Lung (tissue), 12 donors: Measurements from ENCODE around the gene GLP2R. TPM values are rescaled to one million over a fixed set of nuclear protein-coding genes. Genes with fewer than 3 reads are reported as not detected.

ENCODE experiments used
- ATAC-seq: fragments of 200-7000 bp; cut with Tn5 transposase; one replicate; pipeline ENCODE4 v1.9.1; 2020; ENCODE audit warnings: moderate number of reproducible peaks; ENCODE audit not compliant: insufficient read depth, low FRiP score
- DNase-seq, 3 donors: peaks; one replicate each; pipeline ENCODE4 v3.0.0-alpha.2; 2013 to 2017
- H3K27ac ChIP-seq, 2 donors: one replicate each; pipeline ENCODE4 v1.5.1; 2013; ENCODE audit warnings: mild to moderate bottlenecking in 2 of 2, moderate library complexity in 2 of 2, control low read depth in 1 of 2, inconsistent platforms in 1 of 2, low read depth in 1 of 2, low read length in 1 of 2
- H3K27me3 ChIP-seq, 3 donors: one replicate each; pipeline ENCODE4 v1.5.1; 2013; ENCODE audit warnings: low read length in 2 of 3; ENCODE audit not compliant: control insufficient read depth in 3 of 3, insufficient read depth in 3 of 3
- H3K36me3 ChIP-seq, 4 donors: one replicate each; pipeline ENCODE4 v1.5.1; 2013; ENCODE audit warnings: low read length in 4 of 4, mild to moderate bottlenecking in 1 of 4, moderate library complexity in 1 of 4; ENCODE audit not compliant: control insufficient read depth in 4 of 4, insufficient read depth in 4 of 4
- H3K4me1 ChIP-seq, 5 donors: one replicate each; pipeline ENCODE4 v1.5.1; 2013; ENCODE audit warnings: low read length in 5 of 5, mild to moderate bottlenecking in 2 of 5, moderate library complexity in 1 of 5; ENCODE audit not compliant: control insufficient read depth in 5 of 5, insufficient read depth in 5 of 5
- H3K4me3 ChIP-seq: one replicate; pipeline ENCODE4 v1.5.1; 2013; ENCODE audit warnings: mild to moderate bottlenecking, control low read depth, moderate library complexity
- H3K9ac ChIP-seq, 2 donors: one replicate each; pipeline ENCODE4 v1.5.1; 2013; ENCODE audit warnings: low read length in 2 of 2, control low read depth in 1 of 2; ENCODE audit not compliant: insufficient read depth in 1 of 2
- H3K9me3 ChIP-seq, 4 donors: one replicate each; pipeline ENCODE4 v1.5.1; 2013; ENCODE audit warnings: low read length in 3 of 4, mild to moderate bottlenecking in 1 of 4, moderate library complexity in 1 of 4; ENCODE audit not compliant: control insufficient read depth in 4 of 4, insufficient read depth in 3 of 4
- WGBS, 2 donors: extraction: QIAGEN DNeasy Blood & Tissue Kit; methylation state at CpG; one replicate each; pipeline ENCODE4 v1.1.7; 2013; 5-methylcytosine and 5-hydroxymethylcytosine counted together
- polyA plus RNA-seq, 2 donors: library from polyadenylated mRNA; stranded (reverse); fragments of 200-250 nt; gene quantifications; one replicate each; pipeline ENCODE4 v1.2.1, GENCODE V29; 2013
- total RNA-seq, 2 donors: library from RNA; depleted of rRNA in 1 of 2; stranded (reverse); fragments of >200 nt in 1 of 2; gene quantifications; one replicate each; pipeline ENCODE4 v1.2.1, GENCODE V29; 2014 to 2021
- TF ChIP-seq, protein P1 (sequence below): IDR thresholded peaks from 2 replicates; pipeline ENCODE4 v1.5.1; 2012; ENCODE audit warnings: mild to moderate bottlenecking; ENCODE audit errors: control extremely low read depth, extremely low read depth
- donor health status: control.
- donor health status: control.
- donor health status: Bipolar disorder and iron deficiency.
- donor health status: healthy.
- donor health status: DM: yes; HTN: yes; CAD: no.

The GLP2R gene
- total and polyA plus RNA-seq, 4 donors: 0.11 to 1.6 (median 0.54) TPM

DNA sequence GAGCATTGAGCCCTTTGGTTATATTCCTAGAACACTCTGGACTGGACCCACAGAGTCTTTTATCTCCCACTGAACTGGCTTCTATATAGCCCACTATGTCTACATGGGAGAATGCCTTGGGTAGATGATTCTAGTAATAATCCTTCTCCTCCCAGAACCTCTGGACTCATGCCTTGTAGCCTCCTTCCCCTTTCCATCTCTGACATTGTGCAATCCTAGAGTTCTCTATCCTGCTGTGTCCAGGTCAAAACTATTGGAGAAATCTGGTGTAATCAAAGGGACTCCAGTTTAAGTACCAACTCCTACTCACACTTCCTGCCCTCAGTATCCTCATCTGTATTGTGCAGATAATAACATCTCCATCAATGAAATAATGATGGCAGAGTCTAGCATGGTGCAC lies 70.2 kb downstream of the GLP2R start:
- ATAC-seq: no peak
- H3K36me3 ChIP-seq: no peaks in the 10 kb centered on the region
- H3K4me3 ChIP-seq: no peak overlapping the region
- H3K4me1 ChIP-seq: peaks cover 0 to 16% (median 0%) of the 10 kb centered on the region in 5 donors
- no peak for DNase-seq
- H3K27ac ChIP-seq: no peak overlapping the region
- TF ChIP-seq, protein P1, sequence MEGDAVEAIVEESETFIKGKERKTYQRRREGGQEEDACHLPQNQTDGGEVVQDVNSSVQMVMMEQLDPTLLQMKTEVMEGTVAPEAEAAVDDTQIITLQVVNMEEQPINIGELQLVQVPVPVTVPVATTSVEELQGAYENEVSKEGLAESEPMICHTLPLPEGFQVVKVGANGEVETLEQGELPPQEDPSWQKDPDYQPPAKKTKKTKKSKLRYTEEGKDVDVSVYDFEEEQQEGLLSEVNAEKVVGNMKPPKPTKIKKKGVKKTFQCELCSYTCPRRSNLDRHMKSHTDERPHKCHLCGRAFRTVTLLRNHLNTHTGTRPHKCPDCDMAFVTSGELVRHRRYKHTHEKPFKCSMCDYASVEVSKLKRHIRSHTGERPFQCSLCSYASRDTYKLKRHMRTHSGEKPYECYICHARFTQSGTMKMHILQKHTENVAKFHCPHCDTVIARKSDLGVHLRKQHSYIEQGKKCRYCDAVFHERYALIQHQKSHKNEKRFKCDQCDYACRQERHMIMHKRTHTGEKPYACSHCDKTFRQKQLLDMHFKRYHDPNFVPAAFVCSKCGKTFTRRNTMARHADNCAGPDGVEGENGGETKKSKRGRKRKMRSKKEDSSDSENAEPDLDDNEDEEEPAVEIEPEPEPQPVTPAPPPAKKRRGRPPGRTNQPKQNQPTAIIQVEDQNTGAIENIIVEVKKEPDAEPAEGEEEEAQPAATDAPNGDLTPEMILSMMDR: no peak
- peaks cover 0 to 5% (median 1%) of the 10 kb centered on the region in 4 donors for H3K9me3 ChIP-seq
- H3K27me3 ChIP-seq: no peaks in the 10 kb centered on the region
- no peak overlapping the region for H3K9ac ChIP-seq

DNA sequence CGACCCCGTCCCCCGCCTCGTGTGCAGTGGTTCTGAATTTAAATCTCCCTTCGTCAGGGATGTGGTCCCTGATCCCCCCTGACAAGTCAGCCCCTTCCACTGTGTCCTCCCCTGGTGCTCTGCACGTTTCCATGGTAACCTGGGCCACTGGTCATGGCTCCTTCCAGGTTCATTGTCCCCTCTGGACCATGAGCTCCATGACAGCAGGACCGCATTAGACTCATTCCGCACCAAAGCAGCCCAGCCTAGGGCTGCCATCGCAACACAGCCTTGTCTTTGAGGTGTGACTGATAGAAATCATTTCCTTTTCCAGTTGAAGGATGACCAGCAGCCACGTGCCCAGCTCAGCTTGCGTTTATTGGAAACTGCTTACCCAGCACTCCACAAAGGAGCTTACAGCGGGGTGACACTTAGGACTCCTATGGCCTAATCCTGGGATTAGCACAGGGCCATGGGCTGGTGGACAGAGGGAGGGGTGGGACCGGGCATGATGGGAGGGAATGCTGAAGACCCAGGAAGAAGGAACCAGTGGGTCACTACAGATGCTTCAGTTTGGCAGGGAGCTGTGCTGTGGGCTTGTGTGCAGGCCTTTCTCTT lies 71.7 kb downstream of the GLP2R start:
- H3K27me3 ChIP-seq: no peaks in the 10 kb centered on the region
- peaks cover 0 to 5% (median 1%) of the 10 kb centered on the region in 4 donors for H3K9me3 ChIP-seq
- peaks cover 0 to 32% (median 0%) of the 10 kb centered on the region in 5 donors for H3K4me1 ChIP-seq
- TF ChIP-seq, protein P1: no peak
- 73 to 80% methylated on average over 13 of the region's 13 CpGs for WGBS, 2 donors
- no peak for ATAC-seq
- H3K9ac ChIP-seq: no peak overlapping the region
- H3K4me3 ChIP-seq: no peak overlapping the region
- DNase-seq: peak in 1 of 3 donors; percentile 30
- H3K27ac ChIP-seq: no peak overlapping the region
- H3K36me3 ChIP-seq: no peaks in the 10 kb centered on the region

DNA sequence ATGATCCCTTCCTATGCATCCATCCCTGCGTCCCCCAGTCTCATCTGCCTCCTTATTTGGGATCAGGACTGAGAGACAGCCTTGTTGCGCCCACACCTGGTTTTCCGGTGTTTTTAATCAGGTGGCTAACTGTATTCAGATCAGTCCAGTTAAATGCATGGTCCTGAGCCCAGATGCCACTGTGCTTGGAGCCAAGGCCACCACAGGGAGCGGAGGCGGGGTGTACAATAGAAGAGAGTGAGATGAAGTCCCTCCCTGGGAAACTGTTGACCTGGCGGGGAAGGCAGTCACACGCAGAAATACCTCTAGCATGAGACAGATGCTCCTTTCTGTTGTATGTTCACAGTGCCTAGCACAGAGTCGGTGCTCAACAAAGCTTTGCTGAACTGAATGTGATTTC lies 73.1 kb downstream of the GLP2R start:
- Histone ChIP-seq H3K27ac (no peak overlapping the region), H3K4me3 (no peak overlapping the region), H3K9ac (no peak overlapping the region), H3K36me3 (no peaks in the 10 kb centered on the region), H3K9me3 (peaks cover 0 to 5% (median 1%) of the 10 kb centered on the region in 4 donors), H3K4me1 (peaks cover 0 to 33% (median 0%) of the 10 kb centered on the region in 5 donors), H3K27me3 (no peaks in the 10 kb centered on the region)
- DNase-seq: no peak
- ATAC-seq: no peak
- TF ChIP-seq, protein P1: no peak
- WGBS, 2 donors: 92 to 95% methylated on average over 8 of the region's 8 CpGs
